ENCODE measurements around the gene GSTO1. TPM values are rescaled to one million over a fixed set of nuclear protein-coding genes. Genes with fewer than 3 reads are reported as not detected.

Gene GSTO1
- total and polyA plus RNA-seq, 2 of the 13 experiments (the other 11 are each of a cell fraction or from before 2014, with no cell fraction given), result 228 to 300 TPM

DNA sequence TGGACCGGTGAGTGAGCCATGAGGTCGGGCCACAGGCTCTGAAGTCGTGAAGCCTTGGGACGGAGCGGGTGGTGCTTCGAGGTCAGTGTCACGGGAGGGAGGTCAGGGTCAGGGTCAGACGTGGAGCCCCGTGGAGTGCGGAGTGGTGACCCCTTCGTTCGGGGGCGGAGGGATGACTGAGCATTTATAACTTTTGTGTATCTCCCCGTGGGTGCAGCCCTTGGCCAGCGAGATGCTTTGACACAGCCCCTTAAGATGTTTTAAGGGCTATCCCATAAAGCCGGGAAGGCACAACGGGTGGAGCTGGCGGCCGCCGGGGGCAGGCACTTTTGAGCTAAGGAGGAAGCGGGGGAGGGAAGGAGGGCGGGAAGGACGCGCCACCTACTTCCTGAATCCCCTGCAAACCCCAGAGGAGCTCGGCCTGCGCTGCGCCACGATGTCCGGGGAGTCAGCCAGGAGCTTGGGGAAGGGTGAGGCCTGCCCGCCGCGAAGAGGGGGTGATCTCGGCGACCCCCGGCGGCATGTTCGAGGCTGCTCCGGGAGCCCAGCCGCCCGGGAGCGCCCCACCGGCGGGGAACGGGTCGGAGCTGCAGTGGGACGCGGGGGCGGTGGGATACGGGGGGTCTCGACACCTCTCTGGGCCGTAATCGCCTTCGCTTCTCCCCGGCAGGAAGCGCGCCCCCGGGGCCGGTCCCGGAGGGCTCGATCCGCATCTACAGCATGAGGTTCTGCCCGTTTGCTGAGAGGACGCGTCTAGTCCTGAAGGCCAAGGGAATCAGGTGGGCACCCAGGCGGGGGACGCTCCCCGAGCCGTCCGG, at the start of gene GSTO1 (continued):
- peak; percentile 70; the same call in 1 of the 2 replicates for TF ChIP-seq EEA1 (CRISPR knock-in tag; IDR thresholded peaks at IDR 0.05; ENCODE audit: borderline replicate concordance)
- TF ChIP-seq CC2D1A (CRISPR knock-in tag; IDR thresholded peaks at IDR 0.05), result no peak
- TF ChIP-seq, protein P1, sequence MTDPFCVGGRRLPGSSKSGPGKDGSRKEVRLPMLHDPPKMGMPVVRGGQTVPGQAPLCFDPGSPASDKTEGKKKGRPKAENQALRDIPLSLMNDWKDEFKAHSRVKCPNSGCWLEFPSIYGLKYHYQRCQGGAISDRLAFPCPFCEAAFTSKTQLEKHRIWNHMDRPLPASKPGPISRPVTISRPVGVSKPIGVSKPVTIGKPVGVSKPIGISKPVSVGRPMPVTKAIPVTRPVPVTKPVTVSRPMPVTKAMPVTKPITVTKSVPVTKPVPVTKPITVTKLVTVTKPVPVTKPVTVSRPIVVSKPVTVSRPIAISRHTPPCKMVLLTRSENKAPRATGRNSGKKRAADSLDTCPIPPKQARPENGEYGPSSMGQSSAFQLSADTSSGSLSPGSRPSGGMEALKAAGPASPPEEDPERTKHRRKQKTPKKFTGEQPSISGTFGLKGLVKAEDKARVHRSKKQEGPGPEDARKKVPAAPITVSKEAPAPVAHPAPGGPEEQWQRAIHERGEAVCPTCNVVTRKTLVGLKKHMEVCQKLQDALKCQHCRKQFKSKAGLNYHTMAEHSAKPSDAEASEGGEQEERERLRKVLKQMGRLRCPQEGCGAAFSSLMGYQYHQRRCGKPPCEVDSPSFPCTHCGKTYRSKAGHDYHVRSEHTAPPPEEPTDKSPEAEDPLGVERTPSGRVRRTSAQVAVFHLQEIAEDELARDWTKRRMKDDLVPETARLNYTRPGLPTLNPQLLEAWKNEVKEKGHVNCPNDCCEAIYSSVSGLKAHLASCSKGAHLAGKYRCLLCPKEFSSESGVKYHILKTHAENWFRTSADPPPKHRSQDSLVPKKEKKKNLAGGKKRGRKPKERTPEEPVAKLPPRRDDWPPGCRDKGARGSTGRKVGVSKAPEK (CRISPR knock-in tag; IDR thresholded peaks at IDR 0.05; ENCODE audit: borderline replicate concordance), result peak; percentile 67; the same call in 1 of the 2 replicates
- TF ChIP-seq, protein P2, sequence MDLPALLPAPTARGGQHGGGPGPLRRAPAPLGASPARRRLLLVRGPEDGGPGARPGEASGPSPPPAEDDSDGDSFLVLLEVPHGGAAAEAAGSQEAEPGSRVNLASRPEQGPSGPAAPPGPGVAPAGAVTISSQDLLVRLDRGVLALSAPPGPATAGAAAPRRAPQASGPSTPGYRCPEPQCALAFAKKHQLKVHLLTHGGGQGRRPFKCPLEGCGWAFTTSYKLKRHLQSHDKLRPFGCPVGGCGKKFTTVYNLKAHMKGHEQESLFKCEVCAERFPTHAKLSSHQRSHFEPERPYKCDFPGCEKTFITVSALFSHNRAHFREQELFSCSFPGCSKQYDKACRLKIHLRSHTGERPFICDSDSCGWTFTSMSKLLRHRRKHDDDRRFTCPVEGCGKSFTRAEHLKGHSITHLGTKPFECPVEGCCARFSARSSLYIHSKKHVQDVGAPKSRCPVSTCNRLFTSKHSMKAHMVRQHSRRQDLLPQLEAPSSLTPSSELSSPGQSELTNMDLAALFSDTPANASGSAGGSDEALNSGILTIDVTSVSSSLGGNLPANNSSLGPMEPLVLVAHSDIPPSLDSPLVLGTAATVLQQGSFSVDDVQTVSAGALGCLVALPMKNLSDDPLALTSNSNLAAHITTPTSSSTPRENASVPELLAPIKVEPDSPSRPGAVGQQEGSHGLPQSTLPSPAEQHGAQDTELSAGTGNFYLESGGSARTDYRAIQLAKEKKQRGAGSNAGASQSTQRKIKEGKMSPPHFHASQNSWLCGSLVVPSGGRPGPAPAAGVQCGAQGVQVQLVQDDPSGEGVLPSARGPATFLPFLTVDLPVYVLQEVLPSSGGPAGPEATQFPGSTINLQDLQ (CRISPR knock-in tag; IDR thresholded peaks at IDR 0.05), result peak; percentile 75; the same call in 1 of the 2 replicates
- peak; percentile 27; the same call in 1 of the 2 replicates for TF ChIP-seq SP4 (CRISPR knock-in tag; IDR thresholded peaks at IDR 0.05)
- TF ChIP-seq, protein P3, sequence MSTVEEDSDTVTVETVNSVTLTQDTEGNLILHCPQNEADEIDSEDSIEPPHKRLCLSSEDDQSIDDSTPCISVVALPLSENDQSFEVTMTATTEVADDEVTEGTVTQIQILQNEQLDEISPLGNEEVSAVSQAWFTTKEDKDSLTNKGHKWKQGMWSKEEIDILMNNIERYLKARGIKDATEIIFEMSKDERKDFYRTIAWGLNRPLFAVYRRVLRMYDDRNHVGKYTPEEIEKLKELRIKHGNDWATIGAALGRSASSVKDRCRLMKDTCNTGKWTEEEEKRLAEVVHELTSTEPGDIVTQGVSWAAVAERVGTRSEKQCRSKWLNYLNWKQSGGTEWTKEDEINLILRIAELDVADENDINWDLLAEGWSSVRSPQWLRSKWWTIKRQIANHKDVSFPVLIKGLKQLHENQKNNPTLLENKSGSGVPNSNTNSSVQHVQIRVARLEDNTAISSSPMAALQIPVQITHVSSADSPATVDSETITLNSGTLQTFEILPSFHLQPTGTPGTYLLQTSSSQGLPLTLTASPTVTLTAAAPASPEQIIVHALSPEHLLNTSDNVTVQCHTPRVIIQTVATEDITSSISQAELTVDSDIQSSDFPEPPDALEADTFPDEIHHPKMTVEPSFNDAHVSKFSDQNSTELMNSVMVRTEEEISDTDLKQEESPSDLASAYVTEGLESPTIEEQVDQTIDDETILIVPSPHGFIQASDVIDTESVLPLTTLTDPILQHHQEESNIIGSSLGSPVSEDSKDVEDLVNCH (CRISPR knock-in tag; IDR thresholded peaks at IDR 0.05), result no peak
- peak; percentile 79 for TF ChIP-seq IKZF4 (CRISPR knock-in tag; IDR thresholded peaks at IDR 0.05; ENCODE audit: borderline replicate concordance, low read depth, not compliant biosample characterization)
- no peak for TF ChIP-seq ATF1 (CRISPR knock-in tag; IDR thresholded peaks at IDR 0.05)
- TF ChIP-seq, protein P4, sequence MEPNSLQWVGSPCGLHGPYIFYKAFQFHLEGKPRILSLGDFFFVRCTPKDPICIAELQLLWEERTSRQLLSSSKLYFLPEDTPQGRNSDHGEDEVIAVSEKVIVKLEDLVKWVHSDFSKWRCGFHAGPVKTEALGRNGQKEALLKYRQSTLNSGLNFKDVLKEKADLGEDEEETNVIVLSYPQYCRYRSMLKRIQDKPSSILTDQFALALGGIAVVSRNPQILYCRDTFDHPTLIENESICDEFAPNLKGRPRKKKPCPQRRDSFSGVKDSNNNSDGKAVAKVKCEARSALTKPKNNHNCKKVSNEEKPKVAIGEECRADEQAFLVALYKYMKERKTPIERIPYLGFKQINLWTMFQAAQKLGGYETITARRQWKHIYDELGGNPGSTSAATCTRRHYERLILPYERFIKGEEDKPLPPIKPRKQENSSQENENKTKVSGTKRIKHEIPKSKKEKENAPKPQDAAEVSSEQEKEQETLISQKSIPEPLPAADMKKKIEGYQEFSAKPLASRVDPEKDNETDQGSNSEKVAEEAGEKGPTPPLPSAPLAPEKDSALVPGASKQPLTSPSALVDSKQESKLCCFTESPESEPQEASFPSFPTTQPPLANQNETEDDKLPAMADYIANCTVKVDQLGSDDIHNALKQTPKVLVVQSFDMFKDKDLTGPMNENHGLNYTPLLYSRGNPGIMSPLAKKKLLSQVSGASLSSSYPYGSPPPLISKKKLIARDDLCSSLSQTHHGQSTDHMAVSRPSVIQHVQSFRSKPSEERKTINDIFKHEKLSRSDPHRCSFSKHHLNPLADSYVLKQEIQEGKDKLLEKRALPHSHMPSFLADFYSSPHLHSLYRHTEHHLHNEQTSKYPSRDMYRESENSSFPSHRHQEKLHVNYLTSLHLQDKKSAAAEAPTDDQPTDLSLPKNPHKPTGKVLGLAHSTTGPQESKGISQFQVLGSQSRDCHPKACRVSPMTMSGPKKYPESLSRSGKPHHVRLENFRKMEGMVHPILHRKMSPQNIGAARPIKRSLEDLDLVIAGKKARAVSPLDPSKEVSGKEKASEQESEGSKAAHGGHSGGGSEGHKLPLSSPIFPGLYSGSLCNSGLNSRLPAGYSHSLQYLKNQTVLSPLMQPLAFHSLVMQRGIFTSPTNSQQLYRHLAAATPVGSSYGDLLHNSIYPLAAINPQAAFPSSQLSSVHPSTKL (CRISPR knock-in tag; IDR thresholded peaks at IDR 0.05), result peak; percentile 58; the same call in 1 of the 2 replicates
- TF ChIP-seq HBP1 (CRISPR knock-in tag; IDR thresholded peaks at IDR 0.05; ENCODE audit: low read depth), result peak; percentile 36; the same call in 1 of the 2 replicates
- TF ChIP-seq, protein P5, sequence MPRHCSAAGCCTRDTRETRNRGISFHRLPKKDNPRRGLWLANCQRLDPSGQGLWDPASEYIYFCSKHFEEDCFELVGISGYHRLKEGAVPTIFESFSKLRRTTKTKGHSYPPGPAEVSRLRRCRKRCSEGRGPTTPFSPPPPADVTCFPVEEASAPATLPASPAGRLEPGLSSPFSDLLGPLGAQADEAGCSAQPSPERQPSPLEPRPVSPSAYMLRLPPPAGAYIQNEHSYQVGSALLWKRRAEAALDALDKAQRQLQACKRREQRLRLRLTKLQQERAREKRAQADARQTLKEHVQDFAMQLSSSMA (CRISPR knock-in tag; IDR thresholded peaks at IDR 0.05), result peak; percentile 35; the same call in 1 of the 2 replicates
- TF ChIP-seq ZNF547 (CRISPR knock-in tag; IDR thresholded peaks at IDR 0.05), result peak; percentile 82
- TF ChIP-seq ERF (CRISPR knock-in tag; IDR thresholded peaks at IDR 0.05), result peak; percentile 53

Measured in HepG2 (cell line).